Stomach smooth muscle (tissue), 2 donors: ENCODE results near the gene CYTIP.

ENCODE experiments used
- H3K27ac ChIP-seq: one replicate; pipeline ENCODE4 v1.7.0; 2013; ENCODE audit warnings: mild to moderate bottlenecking, low read length, inconsistent platforms
- H3K27me3 ChIP-seq, 2 donors: one replicate each; pipeline ENCODE4 v1.7.0; 2013; ENCODE audit warnings: low read length in 2 of 2; ENCODE audit not compliant: insufficient read depth in 2 of 2, control insufficient read depth in 1 of 2
- H3K36me3 ChIP-seq, 2 donors: one replicate each; pipeline ENCODE4 v1.7.0; 2013; ENCODE audit warnings: low read length in 2 of 2; ENCODE audit not compliant: control insufficient read depth in 2 of 2, insufficient read depth in 2 of 2
- H3K4me1 ChIP-seq: one replicate; pipeline ENCODE4 v1.7.0; 2013; ENCODE audit warnings: low read length; ENCODE audit not compliant: control insufficient read depth, insufficient read depth
- H3K4me3 ChIP-seq, 2 donors: one replicate each; pipeline ENCODE4 v1.7.0; 2013; ENCODE audit warnings: low read length in 2 of 2
- H3K9ac ChIP-seq, 2 donors: one replicate each; pipeline ENCODE4 v1.7.0; 2013; ENCODE audit warnings: low read length in 2 of 2, mild to moderate bottlenecking in 1 of 2
- H3K9me3 ChIP-seq, 2 donors: one replicate each; pipeline ENCODE4 v1.7.0; 2013; ENCODE audit warnings: low read length in 2 of 2; ENCODE audit not compliant: control insufficient read depth in 2 of 2
- donor health status: healthy.
- donor health status: Pancreatic carcinoma.

Gene CYTIP

DNA sequence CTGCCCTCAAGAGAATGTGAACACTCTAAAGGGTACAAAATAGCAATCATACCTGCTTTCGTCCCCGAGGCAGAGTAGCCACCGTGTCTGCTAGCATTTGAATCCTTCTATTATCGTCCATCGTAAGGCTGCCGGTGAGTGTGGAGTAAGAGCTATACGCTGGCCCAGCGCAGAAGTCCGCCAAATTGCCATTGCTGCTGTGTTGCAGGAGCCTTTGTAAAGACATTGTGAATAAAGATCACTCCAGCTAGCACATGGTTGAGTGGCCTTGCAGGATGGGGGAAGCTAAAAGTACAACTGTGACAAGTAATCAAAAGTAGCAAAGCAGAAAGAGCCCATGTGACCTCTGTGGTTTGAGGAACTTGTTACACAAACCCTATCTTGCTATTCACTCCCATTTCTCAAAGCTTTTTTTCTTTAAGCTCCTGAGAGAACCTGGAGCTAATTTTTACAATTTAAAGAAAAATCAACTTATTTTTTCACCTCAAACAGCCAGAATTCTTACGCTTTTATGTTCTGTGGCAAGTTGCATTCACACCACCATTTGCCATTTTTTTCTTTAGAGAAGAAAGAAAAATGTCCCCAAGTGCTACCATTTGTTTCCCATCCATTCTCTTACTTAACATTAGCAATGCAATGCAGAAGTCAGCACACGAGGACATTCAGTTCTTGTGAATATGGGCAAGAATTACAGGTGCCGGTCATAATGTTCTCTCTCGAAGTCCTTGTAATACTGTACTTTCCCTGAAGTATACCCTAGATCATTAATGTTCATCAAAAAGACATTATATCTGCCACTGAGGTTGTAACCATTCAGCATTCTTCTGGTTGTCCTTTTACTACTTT, at the start of gene CYTIP:
Gene CYTIP, minus strand, starts transcription at position 295 of the 846 bp plus-strand sequence. Its CDS starts 69 bp downstream, at position 226.
- Histone ChIP-seq H3K9ac (peak within 1 kb of the TSS in 1 of 2 donors; percentile 29), H3K27ac (no peak within 1 kb of the TSS), H3K9me3 (no peaks in the 10 kb centered on the region), H3K27me3 (no peaks in the 10 kb centered on the region), H3K36me3 (no peaks in the 10 kb centered on the region), H3K4me3 (peak within 1 kb of the TSS in 1 of 2 donors; percentile 17), H3K4me1 (no peaks in the 10 kb centered on the region)

DNA sequence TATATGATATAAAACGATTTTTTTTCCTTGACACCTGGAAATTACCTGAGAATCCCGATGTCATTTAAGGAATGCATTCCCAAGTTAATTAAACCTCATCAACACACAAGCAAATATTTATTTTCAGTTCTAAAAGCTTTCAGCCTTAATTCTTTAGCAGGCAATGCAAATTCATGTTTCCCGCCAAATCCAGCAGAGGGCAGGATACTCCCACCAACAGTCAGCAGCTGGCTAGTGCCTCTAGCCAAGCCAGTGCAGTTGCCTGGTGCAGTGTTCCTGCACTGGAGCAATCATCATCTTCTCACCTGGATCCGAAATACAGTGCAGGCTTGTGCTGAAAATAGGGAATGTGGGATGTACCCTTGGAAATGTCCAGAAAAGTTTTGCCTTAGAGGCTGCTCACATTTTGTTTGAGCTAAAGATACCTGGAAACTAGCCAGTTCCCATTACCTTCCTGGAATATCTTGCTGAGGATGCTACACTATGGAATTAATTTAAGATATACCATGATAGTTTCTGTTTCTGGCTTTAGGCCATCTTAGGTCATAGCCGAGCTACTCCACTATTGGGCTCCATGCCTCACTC, 48.4 kb upstream of the CYTIP start:
- Histone ChIP-seq H3K4me3 (no peak overlapping the region), H3K36me3 (no peaks in the 10 kb centered on the region), H3K4me1 (no peaks in the 10 kb centered on the region), H3K27me3 (no peaks in the 10 kb centered on the region), H3K27ac (no peak overlapping the region), H3K9me3 (no peaks in the 10 kb centered on the region), H3K9ac (no peak overlapping the region)

DNA sequence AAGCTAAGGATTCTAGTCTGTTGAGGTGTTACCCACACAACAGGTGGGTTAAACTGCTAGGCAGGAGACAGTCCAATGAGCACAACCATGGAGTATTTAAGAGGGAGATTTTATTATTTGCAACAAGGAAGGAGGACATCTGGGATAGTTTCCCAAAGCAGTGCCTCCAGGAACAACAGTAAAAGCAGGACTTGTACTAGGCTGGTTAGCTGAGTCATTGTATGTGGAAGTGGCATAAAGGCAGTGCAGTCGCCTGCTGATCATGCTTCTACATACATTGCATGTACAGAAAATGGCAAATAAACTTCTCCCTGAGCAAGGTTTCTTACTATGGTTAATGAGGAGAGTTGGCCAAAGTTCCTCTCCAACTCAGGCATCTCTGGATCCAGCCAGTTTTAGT, 46.1 kb upstream of the CYTIP start:
- Histone ChIP-seq H3K27me3 (no peaks in the 10 kb centered on the region), H3K9ac (no peak overlapping the region), H3K4me1 (no peaks in the 10 kb centered on the region), H3K4me3 (no peak overlapping the region), H3K9me3 (no peaks in the 10 kb centered on the region), H3K27ac (no peak overlapping the region), H3K36me3 (no peaks in the 10 kb centered on the region)

DNA sequence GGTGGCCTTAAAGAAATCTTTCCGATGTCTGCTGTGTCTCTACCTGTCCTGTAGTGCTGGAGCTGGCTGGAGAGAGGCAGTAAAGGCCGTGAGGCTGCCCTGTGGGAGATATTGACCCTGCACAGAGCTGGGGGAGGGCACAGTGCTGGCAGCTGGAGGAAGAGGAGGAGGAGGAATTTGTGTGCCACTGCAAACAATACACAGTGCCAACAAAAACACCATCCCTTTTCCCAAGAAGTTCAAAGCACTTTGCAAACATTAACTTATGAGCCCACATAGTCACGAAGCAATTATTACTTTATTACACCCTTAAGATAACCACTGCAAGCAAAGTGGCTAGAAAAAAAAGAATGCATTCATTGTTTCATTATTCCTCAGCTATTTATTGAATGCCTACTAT, 45.0 kb upstream of the CYTIP start:
- Histone ChIP-seq H3K36me3 (no peaks in the 10 kb centered on the region), H3K9ac (no peak overlapping the region), H3K27ac (no peak overlapping the region), H3K4me1 (no peaks in the 10 kb centered on the region), H3K9me3 (no peaks in the 10 kb centered on the region), H3K4me3 (no peak overlapping the region), H3K27me3 (no peaks in the 10 kb centered on the region)

DNA sequence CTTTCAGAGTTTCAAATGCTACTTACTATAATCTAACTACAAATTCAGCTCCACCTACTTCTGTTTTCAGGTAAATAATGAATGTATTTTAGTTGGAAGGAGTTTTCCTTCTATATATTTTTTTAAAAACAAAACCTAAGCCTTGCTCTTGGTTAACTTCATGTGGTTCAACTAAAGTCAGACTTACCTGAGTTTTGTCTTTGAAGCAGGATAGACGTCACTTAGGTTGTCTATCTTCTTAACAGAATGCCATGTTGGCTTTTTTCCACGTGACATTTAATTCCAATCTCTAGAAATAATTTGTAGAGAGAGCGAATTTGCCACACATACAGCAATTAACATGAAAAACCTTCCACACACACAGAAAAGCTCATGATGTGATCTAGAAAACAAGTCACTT, 43.9 kb upstream of the CYTIP start:
- H3K4me1 ChIP-seq = no peaks in the 10 kb centered on the region
- no peak overlapping the region for H3K9ac ChIP-seq
- no peak overlapping the region for H3K4me3 ChIP-seq
- H3K9me3 ChIP-seq = no peaks in the 10 kb centered on the region
- H3K27me3 ChIP-seq = no peaks in the 10 kb centered on the region
- no peak overlapping the region for H3K27ac ChIP-seq
- H3K36me3 ChIP-seq = no peaks in the 10 kb centered on the region

DNA sequence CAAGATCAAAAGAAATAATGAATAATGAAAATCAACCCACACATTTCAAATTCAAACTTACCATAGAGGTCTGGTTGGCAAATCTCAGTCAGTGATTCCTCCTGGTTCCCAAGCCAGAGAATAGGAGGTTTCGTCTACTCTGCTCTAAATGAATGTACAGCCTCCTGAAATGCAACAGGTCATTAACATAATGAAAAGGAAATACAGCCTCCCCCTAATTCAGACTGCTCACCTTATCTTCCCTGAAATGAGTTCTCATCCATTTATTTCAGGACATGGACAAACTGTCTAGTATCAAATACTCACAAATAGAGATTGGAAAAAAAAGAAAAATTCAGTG, 43.4 kb upstream of the CYTIP start:
- Histone ChIP-seq H3K36me3 (no peaks in the 10 kb centered on the region), H3K4me1 (no peaks in the 10 kb centered on the region), H3K27me3 (no peaks in the 10 kb centered on the region), H3K27ac (no peak overlapping the region), H3K4me3 (no peak overlapping the region), H3K9ac (no peak overlapping the region), H3K9me3 (no peaks in the 10 kb centered on the region)

DNA sequence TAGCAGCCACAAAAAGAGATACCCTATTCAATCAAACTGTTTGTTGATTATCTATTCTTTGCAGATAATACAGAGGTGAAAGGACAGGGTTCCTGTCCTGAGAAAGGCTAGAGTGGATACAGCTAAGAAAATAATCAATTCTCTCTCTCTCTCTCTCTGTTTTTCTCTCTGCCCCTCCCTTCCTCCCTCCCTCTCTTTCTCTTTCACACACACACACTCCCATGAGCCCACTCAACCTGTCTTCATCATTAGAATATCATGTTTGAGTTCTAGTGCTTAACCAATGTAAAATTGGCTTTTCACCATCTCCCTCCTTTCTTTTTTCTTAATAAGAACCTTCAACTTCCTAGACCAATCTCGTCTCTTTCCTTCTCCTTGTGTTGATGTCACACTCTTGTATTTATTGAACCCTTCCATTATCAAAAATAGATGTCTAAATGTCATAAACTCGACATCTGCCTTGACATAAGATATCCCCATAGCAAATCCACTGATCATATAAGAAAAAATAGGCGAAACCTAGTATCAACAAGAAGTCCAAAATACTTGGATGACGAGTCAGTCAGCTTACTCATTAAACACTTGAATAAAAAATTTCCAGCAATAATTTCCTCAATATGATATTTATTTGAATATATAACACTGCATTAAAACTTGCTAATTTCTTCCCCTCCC, 42.8 kb upstream of the CYTIP start:
- H3K4me1 ChIP-seq = no peaks in the 10 kb centered on the region
- no peak overlapping the region for H3K9ac ChIP-seq
- no peaks in the 10 kb centered on the region for H3K9me3 ChIP-seq
- H3K4me3 ChIP-seq = no peak overlapping the region
- no peaks in the 10 kb centered on the region for H3K36me3 ChIP-seq
- no peak overlapping the region for H3K27ac ChIP-seq
- no peaks in the 10 kb centered on the region for H3K27me3 ChIP-seq

DNA sequence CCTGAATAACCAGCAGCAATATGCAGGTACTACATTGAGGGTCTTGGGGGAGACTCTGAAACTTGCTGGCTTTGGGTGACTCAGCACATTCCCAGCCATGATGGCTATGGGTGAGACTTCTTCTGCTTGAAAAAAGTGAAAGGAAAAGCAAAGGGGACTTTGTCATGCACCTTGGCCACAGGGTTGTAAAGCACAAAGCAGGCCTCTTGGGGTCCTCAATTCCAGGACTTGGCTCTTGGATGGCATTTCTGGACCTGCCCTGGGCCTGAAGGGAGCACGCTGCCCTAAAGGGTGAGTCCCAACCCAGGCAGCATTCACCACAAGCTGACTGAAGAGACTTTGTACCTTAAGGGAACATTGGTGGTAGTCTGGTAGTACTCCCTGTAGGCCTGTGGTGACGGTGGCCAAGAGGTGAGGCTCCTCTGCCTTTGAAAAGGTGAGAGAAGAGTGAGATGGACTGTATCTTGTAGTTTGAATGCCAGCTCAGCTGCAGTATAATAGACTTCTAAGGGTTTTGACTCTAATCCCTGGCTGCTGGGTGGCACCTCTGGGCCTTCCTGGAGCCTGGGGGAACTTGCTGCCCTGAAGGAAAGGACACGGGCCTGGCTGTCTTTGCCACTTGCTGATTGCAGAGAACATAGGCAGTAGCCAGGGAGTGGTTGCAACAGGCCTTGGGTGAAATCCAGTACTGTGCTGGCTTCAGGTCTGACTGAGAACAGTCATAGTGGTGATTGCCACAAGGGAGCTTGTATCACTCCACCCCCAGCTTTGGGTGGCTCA, 36.5 kb upstream of the CYTIP start:
- H3K27ac ChIP-seq = no peak overlapping the region
- H3K36me3 ChIP-seq = no peaks in the 10 kb centered on the region
- no peaks in the 10 kb centered on the region for H3K27me3 ChIP-seq
- H3K4me1 ChIP-seq = no peaks in the 10 kb centered on the region
- H3K9me3 ChIP-seq = no peaks in the 10 kb centered on the region
- H3K9ac ChIP-seq = no peak overlapping the region
- no peak overlapping the region for H3K4me3 ChIP-seq

DNA sequence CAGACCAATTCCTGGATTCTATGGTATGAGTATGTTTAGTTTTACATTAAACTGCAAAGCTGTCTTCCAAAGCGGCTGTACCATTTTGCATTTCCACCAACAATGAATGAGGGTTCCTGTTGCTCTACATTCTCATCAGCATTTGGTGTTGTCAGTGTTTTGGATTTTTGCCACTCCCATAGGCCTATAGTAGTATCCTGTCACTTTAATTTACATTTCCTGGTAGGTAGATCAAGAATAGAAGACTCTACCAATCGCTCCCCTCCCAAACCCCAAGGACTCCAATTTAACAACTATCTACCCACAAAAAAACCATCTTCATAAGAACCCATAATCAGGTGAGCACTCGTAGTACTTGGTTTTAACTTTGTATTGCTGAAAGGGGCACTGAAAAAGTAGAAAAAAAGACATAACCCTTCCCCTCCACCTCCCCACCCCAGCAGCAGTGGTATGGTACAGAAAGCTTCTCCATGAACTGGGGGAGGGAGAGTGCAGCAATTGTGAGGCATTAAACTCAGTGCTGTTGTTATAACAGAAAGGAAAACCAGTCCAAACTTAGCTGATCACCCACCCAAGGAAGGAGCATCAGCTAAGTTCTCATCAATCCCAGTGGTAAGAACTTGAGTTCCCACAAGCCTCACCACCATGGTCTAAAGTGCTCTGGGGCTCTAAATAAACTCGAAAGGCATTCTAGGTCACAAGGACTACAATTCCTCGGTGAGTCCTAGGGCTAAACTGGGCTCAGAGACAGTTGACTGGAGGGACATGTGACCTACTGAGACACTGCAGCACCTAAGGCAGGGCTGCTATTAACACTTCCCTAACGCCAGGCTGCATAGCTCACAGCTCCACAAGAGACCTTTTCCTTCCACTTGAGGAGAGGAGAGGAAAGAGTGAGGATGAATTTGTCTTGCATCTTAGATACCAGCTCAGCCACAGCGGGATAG, 35.5 kb upstream of the CYTIP start:
- H3K36me3 ChIP-seq = no peaks in the 10 kb centered on the region
- no peaks in the 10 kb centered on the region for H3K9me3 ChIP-seq
- no peak overlapping the region for H3K9ac ChIP-seq
- no peaks in the 10 kb centered on the region for H3K27me3 ChIP-seq
- no peak overlapping the region for H3K4me3 ChIP-seq
- no peak overlapping the region for H3K27ac ChIP-seq
- no peaks in the 10 kb centered on the region for H3K4me1 ChIP-seq

DNA sequence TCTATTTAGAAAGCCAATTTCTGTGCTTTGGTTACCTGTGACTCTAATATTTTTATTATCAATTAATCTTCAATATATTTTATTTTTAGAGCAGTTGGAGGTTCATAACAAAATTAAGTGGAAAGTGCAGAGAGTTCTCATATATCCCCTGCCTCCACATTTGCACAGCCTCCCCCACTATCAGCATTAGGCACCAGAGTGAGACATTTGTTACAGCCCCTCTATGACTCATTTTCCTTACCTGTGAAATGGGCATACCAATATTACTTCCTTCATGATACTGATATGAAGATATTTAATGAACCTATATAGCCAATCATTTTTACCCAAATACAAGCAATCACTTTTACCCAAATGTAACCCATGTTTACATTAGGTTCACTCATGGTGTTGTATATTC, 34.0 kb upstream of the CYTIP start:
- no peaks in the 10 kb centered on the region for H3K27me3 ChIP-seq

More for the DNA sequence above, 34.0 kb upstream of the CYTIP start:
- Histone ChIP-seq H3K9me3 (no peaks in the 10 kb centered on the region), H3K9ac (no peak overlapping the region), H3K4me3 (no peak overlapping the region), H3K4me1 (no peaks in the 10 kb centered on the region), H3K36me3 (no peaks in the 10 kb centered on the region), H3K27ac (no peak overlapping the region)
